HG03442 (cell line): ENCODE measurements around the gene ALCAM.
A peak's percentile ranks its signal among the peaks of the same experiment; 100 is the strongest.

Source experiments
- ATAC-seq: cut with Tn5 transposase; IDR thresholded peaks from one replicate; pipeline ENCODE4 v1.9.1; 2021; ENCODE audit warnings: mild to moderate bottlenecking, moderate library complexity; ENCODE audit not compliant: unreplicated experiment

Gene ALCAM

GRCh38 chr3:105470851-105471250 lies 104.1 kb downstream of the ALCAM start:
- no peak for ATAC-seq

GRCh38 chr3:105473521-105474223 lies 107.0 kb downstream of the ALCAM start:
- peak; percentile 67 for ATAC-seq

- ATAC-seq: no peak
Observed at GRCh38 chr3:105480768-105481167, 114.1 kb downstream of the ALCAM start.

GRCh38 chr3:105483476-105483875 lies 116.8 kb downstream of the ALCAM start:
- no peak for ATAC-seq

GRCh38 chr3:105490045-105490444 lies 123.3 kb downstream of the ALCAM start:
- no peak for ATAC-seq

GRCh38 chr3:105493305-105493892 lies 126.7 kb downstream of the ALCAM start:
- no peak for ATAC-seq

GRCh38 chr3:105495021-105495420 lies 128.3 kb downstream of the ALCAM start:
- ATAC-seq: no peak

GRCh38 chr3:105496343-105496742 lies 129.6 kb downstream of the ALCAM start:
- ATAC-seq: no peak

GRCh38 chr3:105497386-105497785 lies 130.7 kb downstream of the ALCAM start:
- no peak for ATAC-seq

GRCh38 chr3:105499961-105500360 lies 133.3 kb downstream of the ALCAM start:
- ATAC-seq: no peak

GRCh38 chr3:105502333-105502732 lies 135.6 kb downstream of the ALCAM start:
- ATAC-seq: no peak

GRCh38 chr3:105503191-105503593 lies 136.5 kb downstream of the ALCAM start:
- no peak for ATAC-seq

- no peak for ATAC-seq
Observed at GRCh38 chr3:105504440-105504951, 137.8 kb downstream of the ALCAM start.

- ATAC-seq: no peak
Observed at GRCh38 chr3:105505170-105505569, 138.5 kb downstream of the ALCAM start.

- ATAC-seq: no peak
Observed at GRCh38 chr3:105511031-105511430, 144.3 kb downstream of the ALCAM start.

- no peak for ATAC-seq
Observed at GRCh38 chr3:105512061-105512460, 145.4 kb downstream of the ALCAM start.

- no peak for ATAC-seq
Observed at GRCh38 chr3:105513042-105513441, 146.3 kb downstream of the ALCAM start.

GRCh38 chr3:105513886-105514285 lies 147.2 kb downstream of the ALCAM start:
- ATAC-seq: no peak

GRCh38 chr3:105515372-105515771 lies 148.7 kb downstream of the ALCAM start:
- no peak for ATAC-seq

- no peak for ATAC-seq
Observed at GRCh38 chr3:105516972-105517371, 150.3 kb downstream of the ALCAM start.

GRCh38 chr3:105518203-105518602 lies 151.5 kb downstream of the ALCAM start:
- ATAC-seq: no peak

- ATAC-seq: peak; percentile 86
Observed at GRCh38 chr3:105518806-105519418, 152.2 kb downstream of the ALCAM start.
